Gastroesophageal sphincter (tissue), 3 donors: ENCODE measurements around the gene SLC4A2.

ENCODE experiments used
- POLR2A ChIP-seq, 2 donors: fragments of 450-650 bp; IDR thresholded peaks; one replicate each; pipeline ENCODE4 v1.6.1; 2017; ENCODE audit warnings: antibody characterized with exemption in 2 of 2, mild to moderate bottlenecking in 2 of 2, moderate library complexity in 1 of 2
- POLR2AphosphoS5 ChIP-seq: sonication (generic); formaldehyde crosslinking; IDR thresholded peaks from one replicate; pipeline ENCODE4 v1.6.1; 2017; ENCODE audit warnings: antibody characterized with exemption
- TF ChIP-seq, protein P1 (sequence below), 4 experiments: fragments of 200-600 bp in 2 of 4; fragments of 450-650 bp in 2 of 4; sonication (generic) in 1 of 4; IDR thresholded peaks; one replicate each; pipeline ENCODE4 v1.5.1; 2017 to 2019; ENCODE audit warnings: antibody characterized with exemption in 4 of 4, mild to moderate bottlenecking in 2 of 4, moderate library complexity in 2 of 4

- TF ChIP-seq, protein P1, sequence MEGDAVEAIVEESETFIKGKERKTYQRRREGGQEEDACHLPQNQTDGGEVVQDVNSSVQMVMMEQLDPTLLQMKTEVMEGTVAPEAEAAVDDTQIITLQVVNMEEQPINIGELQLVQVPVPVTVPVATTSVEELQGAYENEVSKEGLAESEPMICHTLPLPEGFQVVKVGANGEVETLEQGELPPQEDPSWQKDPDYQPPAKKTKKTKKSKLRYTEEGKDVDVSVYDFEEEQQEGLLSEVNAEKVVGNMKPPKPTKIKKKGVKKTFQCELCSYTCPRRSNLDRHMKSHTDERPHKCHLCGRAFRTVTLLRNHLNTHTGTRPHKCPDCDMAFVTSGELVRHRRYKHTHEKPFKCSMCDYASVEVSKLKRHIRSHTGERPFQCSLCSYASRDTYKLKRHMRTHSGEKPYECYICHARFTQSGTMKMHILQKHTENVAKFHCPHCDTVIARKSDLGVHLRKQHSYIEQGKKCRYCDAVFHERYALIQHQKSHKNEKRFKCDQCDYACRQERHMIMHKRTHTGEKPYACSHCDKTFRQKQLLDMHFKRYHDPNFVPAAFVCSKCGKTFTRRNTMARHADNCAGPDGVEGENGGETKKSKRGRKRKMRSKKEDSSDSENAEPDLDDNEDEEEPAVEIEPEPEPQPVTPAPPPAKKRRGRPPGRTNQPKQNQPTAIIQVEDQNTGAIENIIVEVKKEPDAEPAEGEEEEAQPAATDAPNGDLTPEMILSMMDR (IDR thresholded peaks at IDR 0.05) = no peak
- TF ChIP-seq POLR2AphosphoS5 (no peak), POLR2A (IDR thresholded peaks at IDR 0.05) (no peak)
Measured at GRCh38 chr7:151120896-151121295, 61.5 kb downstream of the SLC4A2 start.
